ENCODE results near the gene APOBEC3F.
A peak's percentile ranks its signal among the peaks of the same experiment; 100 is the strongest.
"Not testable (repeated sequence)": the region's sequence is repeated elsewhere in the genome, so short reads cannot be mapped to it uniquely, and the experiment has no call there.

APOBEC3F gene

GRCh38 chr22:39040538-39041296 lies at the start of gene APOBEC3F:
Gene APOBEC3F, plus strand, starts transcription at chr22:39040864. Its CDS starts 97 bp downstream, at chr22:39040961.
- H3K27ac ChIP-seq, result peak within 1 kb of the TSS; percentile 57
- DNase-seq (ENCODE audit: low read depth, low spot score), result not testable (repeated sequence)

GRCh38 chr22:38992871-38993371 lies 47.7 kb upstream of the APOBEC3F start:
- not testable (repeated sequence) for DNase-seq (ENCODE audit: low read depth, low spot score); H3K27ac ChIP-seq

DNA sequence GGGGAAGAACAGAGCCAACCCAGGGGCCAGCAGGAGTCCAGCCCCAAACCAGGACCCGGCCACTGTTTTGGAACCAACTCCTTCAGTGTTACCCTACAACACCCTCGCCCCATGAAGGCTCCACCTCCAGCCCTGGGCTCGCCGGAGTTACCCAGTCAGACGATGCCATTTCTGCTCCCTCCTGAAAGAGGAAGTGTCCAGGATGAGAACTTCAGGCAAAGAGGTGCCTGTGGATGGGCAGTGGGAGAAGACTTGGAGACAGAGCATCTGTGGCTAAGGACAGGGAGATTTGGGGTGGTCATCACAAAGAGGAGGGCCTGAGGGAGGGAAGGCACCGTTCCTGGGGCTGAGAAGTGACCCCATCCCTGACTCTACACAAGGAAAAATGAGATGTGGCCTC lies 44.6 kb upstream of the APOBEC3F start:
- H3K27ac ChIP-seq, result no peak overlapping the region
- no peak for DNase-seq (ENCODE audit: low read depth, low spot score)

DNA sequence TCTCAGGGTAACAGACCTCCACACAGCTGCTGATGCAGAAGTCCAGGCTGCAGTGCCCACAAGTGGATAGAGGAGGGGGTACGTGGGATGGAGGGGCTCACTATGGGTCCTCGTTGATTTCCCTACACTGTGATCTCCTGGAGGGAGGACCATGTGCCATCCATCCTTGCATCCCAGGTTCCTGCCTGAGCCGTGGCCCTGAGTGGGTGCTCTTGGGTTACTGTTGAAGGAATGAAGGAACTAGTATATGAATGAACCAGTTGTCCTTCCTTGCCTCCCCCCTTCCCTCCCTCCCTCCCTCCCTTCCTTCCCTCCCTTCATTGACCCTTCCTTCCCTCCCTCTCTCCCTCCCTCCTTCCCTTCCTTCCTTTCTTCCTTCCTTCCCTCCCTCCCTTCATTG lies 43.1 kb upstream of the APOBEC3F start:
- H3K27ac ChIP-seq, result no peak overlapping the region
- no peak for DNase-seq (ENCODE audit: low read depth, low spot score)

DNA sequence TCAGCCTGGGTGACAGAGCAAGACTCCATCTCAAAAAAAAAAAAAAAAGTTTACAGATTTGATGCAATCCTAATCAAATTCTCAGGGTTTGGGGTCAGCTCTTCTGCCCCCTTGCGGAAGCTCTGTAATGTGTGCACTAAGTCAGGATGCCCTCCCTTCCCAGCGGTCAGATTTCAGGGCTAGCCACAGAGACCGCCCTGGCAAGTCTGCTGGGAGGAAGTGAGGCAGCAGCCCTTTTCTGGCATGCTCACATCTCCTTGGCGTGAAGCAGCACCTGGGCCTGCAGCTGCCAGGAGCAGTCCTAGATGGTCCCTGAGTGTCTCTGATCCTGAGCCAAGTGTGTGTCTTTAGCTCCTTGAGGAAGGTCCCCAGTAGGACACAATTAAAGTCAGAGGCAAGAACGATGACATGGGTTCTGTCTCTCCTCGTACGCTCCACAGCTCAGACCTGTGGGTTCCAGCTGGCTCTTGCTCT lies 37.5 kb upstream of the APOBEC3F start:
- no peak overlapping the region for H3K27ac ChIP-seq
- peak; percentile 57 for DNase-seq (ENCODE audit: low read depth, low spot score)

DNA sequence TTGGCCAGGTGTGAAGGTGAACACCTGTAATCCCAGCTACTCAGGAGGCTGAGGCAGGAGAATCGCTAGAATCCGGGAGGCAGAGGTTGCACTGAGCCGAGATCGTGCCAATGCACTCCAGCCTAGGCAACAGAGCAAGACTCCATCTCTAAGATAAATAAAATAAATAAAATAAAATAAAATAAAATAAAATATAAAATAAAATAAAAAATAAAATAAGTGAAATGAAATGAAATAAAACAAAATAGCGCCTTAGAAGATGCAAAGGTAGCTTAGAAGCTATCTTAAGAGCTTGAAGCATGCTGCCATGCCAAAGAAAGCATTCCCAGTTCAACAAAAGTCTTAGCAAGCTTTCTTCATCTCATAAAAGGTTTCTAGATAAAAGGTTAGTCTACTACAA lies 33.5 kb upstream of the APOBEC3F start:
- DNase-seq (ENCODE audit: low read depth, low spot score), result no peak
- no peak overlapping the region for H3K27ac ChIP-seq

DNA sequence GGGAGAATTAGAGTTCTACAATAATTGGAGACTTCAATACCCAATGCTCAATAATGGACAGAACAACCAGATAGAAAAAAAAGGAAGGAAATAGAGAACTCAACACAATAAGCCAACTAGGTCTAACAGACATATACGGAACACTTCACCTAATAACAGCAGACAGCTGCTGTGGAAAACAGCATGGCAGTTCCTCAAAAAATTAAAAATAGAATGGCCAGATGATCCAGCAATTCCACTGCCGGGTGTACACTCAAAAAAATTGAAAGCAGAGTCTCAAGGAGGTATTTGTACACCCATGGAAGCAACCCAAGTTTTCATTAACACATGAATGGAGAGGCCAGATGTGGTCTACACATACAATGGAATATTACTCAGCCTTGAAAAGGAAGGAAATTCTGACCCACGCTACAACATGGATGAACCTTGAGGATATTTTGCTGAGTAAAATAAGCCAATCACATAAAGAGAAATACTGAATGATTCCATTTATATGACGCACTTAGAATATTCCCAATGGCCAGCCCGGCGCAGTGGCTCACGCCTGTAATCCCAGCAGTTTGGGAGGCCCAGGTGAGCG lies 32.3 kb upstream of the APOBEC3F start:
- not testable (repeated sequence) for DNase-seq (ENCODE audit: low read depth, low spot score); H3K27ac ChIP-seq

DNA sequence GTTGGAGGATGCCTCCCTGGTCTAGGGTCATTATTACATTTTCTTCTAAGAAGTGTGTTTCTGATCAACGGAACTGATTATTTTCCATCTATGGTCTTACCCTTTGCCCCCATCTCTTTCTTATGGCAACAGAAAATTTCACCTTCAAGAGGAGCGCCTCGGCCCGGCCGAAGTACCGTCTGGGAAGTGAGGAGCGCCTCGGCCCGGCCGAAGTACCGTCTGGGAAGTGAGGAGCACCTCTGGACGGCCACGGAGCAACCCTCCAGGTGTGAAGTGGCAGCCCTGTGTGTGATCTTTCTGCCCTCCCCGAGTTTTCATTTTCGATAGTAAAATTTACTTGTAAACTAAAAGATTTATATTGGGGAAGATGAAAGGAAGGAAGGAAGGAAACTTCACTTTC lies 29.7 kb upstream of the APOBEC3F start:
- no peak for DNase-seq (ENCODE audit: low read depth, low spot score)
- H3K27ac ChIP-seq, result no peak overlapping the region

GRCh38 chr22:39012533-39013511 lies 27.8 kb upstream of the APOBEC3F start:
- no peak for DNase-seq (ENCODE audit: low read depth, low spot score)
- no peak overlapping the region for H3K27ac ChIP-seq

DNA sequence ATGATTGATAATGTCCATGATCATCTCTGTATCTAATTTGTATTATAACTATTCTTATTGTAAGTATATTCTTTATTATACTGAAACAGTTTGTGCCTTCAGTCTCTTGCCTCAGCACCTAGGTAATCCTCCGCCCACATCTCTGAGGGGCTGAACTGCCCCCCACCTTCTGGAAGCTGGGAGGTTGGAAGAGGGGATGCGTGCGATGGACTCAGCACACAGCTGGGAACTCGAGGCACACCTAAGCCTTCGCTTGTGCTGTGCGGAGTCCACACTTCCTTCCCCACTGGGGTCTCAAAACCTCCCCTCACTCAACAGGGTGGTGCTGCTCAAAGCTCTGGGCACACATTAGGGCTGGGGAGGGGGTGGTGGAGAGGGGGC lies 27.1 kb upstream of the APOBEC3F start:
- H3K27ac ChIP-seq, result peak overlapping the region; percentile 78
- not testable (repeated sequence) for DNase-seq (ENCODE audit: low read depth, low spot score)

DNA sequence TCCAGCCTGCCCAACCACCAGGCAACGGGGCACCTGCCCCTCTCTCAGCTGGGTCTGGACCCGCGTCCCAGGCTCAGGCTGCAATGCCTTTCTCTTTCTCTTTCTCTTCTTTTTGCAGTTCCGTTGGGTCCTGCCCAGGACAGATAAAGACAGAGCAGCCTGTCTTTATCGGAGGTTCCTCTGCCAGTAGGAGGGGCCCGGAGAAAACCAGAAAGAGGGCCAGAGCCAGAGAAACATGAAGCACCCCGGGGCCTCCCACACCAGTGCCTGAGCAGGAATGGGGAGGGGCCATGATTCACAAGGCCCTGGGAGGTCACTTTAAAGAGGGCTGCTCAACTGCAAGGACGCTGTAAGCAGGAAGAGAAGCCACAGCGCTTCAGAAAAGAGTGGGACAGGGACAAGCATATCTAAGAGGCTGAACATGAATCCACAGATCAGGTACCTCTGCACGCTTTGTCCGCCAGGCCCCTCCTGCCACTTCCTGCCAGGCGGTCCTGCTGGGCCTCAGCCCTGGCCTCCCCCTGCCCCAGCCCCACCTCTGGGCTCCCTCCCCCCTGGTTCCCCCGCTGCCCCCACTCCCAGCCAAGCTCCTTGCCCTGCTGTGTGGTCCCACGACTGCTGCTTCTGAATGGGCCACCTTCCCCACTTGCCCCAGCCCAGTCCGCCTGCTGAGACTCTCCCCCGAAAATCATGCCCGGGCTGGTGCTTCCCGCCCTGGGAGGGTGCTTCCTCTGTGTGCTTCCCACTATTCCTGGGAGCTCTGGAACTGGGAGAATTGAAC lies 26.5 kb upstream of the APOBEC3F start, which contains the start of gene APOBEC3C:
TSS of gene APOBEC3C (plus strand) at position 316 of the 781 bp plus-strand sequence. CDS start at position 422, 106 bp downstream.
- H3K27ac ChIP-seq, result peak within 1 kb of the TSS; percentile 78

DNA sequence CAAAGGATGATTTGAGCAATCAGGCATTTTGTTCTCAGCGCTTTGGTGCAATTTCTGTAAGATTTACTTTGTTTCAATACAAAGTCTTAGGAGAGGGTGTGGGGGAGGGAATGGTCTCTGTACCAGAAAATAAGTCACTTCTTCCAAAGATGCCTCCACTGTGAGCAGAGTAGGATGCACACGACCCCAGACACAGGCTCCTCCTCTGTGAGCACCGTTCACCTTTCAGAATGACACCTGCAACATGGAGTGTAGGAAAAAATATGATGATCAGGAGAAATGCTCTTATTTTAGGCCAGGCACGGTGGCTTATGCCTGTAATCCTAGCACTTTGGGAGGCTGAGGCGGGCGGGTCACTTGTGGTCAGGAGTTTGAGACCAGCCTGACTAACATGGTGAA lies 25.9 kb upstream of the APOBEC3F start:
- DNase-seq (ENCODE audit: low read depth, low spot score), result not testable (repeated sequence)

More for the DNA sequence above, 26.5 kb upstream of the APOBEC3F start, which contains the start of gene APOBEC3C:
- DNase-seq (ENCODE audit: low read depth, low spot score), result peak; percentile 45

DNA sequence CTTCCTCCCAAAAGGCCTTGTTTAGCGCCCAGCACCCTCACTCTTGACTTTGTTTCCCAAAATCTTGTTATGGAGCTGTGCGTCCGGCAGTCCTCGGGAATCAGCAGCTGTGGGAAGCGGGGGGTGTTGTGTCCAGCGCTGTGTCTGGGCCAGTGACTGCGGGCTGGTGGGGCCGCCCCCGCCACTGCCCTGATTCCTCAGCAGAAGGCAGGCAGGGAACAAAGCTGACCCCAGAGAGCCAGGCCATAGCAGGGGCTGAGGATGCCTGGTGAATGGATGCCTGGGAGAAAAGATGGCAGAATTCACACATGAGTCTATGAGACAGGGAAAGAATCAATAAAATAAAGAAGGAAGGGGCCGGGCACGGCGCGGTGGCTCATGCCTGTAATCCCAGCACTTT lies 24.1 kb upstream of the APOBEC3F start:
- no peak overlapping the region for H3K27ac ChIP-seq
- no peak for DNase-seq (ENCODE audit: low read depth, low spot score)

More for the DNA sequence above, 25.9 kb upstream of the APOBEC3F start:
- H3K27ac ChIP-seq, result peak overlapping the region; percentile 78

GRCh38 chr22:39017596-39018365 lies 22.9 kb upstream of the APOBEC3F start:
- H3K27ac ChIP-seq, result no peak overlapping the region
- DNase-seq (ENCODE audit: low read depth, low spot score), result no peak

- not testable (repeated sequence) for DNase-seq (ENCODE audit: low read depth, low spot score); H3K27ac ChIP-seq
These were observed 20.5 kb upstream of the APOBEC3F start for GRCh38 chr22:39020021-39020651.

DNA sequence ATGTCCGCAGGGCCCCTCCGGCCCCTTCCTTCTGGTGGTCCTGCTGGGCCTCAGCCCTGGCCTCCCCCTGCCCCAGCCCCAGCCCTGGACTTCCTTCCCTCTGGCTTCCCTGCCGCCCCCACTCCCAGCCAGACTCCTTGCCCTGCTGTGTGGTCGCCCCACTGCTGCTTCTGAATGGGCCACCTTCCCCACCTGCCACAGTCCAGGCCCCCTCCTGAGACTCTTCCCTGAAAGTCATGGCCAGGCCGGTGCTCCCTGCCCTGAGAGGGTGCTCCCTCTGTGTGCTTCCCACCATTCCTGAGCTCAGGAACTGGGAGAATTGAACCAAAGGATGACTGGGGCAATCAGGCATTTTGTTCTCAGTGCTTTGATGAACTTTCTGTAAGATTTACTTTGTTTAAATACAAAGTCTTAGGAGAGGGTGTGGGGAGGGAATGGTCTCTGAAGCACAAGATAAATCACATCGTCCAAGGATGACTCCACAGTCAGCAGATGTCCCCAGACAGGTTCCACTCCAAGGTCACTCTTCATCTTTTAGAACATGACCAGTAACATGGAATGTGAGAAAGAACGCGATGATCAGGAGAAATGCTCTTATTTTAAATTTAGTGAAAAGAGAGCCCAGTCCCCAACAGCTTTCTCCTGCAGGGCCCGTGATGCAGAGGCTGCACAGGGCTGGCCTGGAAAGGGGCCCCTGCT lies 19.0 kb upstream of the APOBEC3F start:
- DNase-seq (ENCODE audit: low read depth, low spot score), result no peak
- H3K27ac ChIP-seq, result no peak overlapping the region

- H3K27ac ChIP-seq, result no peak overlapping the region
- no peak for DNase-seq (ENCODE audit: low read depth, low spot score)
These were observed 15.9 kb upstream of the APOBEC3F start for GRCh38 chr22:39024519-39025308.
